HepG2 (cell line): ENCODE data around the gene ARHGAP5.

Experiments used
- RAD21 ChIP-seq: fragments of 450-650 bp; formaldehyde crosslinking; IDR thresholded peaks from 2 replicates; pipeline ENCODE4 v1.5.0; 2020; ENCODE audit warnings: mild to moderate bottlenecking
- SMAD1 ChIP-seq: sonication (generic); formaldehyde crosslinking; IDR thresholded peaks from 2 replicates; pipeline ENCODE4 v1.4.0; 2020; ENCODE audit warnings: missing genetic modification reagents, low read depth, mild to moderate bottlenecking, borderline replicate concordance
- ZNF343 ChIP-seq: sonication (generic); formaldehyde crosslinking; IDR thresholded peaks from 2 replicates; pipeline ENCODE4 v1.4.0; 2020; ENCODE audit warnings: mild to moderate bottlenecking, missing genetic modification reagents

DNA sequence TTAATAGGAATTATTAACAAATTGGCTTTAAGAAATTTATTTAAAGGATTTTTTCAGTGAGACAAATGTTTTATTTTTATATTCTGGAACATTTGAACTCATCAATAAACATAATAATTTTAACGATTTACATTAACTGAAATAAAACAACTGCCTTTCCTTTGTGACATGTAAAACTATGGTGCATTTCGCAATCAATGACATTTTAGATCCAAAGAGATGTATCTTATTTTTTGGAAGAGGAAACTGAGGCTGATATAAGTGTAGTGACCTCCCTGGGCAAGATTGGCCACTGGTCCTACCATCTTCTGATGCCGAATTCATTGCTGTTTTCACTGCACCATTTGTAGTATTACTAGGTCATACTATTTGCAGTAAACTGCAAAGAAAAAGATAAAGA, 128.4 kb downstream of the ARHGAP5 start:
- TF ChIP-seq RAD21 (CRISPR knock-in tag) (no peak), ZNF343 (CRISPR knock-in tag) (no peak), SMAD1 (CRISPR knock-in tag) (no peak)
